GM19035 (cell line): ENCODE data around the gene DDX46.
"Not testable (repeated sequence)": the region's sequence is repeated elsewhere in the genome, so short reads cannot be mapped to it uniquely, and the experiment has no call there.

Experiments
- ATAC-seq: cut with Tn5 transposase; IDR thresholded peaks from one replicate; pipeline ENCODE4 v1.9.1; 2021; ENCODE audit not compliant: unreplicated experiment

DDX46 gene

GRCh38 chr5:134840811-134841210, 82.2 kb downstream of the DDX46 start:
- no peak for ATAC-seq

DNA sequence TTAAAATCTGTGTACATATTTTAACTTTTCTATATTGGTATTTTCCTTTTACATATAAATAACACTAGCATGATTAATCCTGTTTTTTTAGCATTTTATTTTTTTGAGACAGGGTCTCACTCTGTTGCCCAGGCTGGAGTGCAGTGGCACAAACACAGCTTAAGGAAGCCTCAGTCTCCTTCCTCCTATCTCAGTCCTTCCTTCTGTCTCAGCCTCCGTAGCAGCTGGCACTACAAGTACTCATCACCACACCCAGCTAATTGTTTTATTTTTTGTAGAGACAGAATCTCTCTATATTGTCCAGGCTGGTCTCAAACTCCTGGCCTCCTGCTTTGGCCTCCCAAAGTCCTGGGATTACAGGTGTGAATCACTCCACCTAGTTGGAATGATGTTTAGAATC, 85.7 kb downstream of the DDX46 start:
- ATAC-seq, result no peak

- ATAC-seq, result no peak
Observed at GRCh38 chr5:134845335-134845851, 86.8 kb downstream of the DDX46 start.

GRCh38 chr5:134845852-134846640, 87.5 kb downstream of the DDX46 start, which contains the start of gene C5orf24:
TSS of gene C5orf24 (plus strand) at chr5:134845968. CDS start at chr5:134854901, 8,933 bp downstream.
- ATAC-seq, result peak; percentile 96

- ATAC-seq, result no peak
Observed at GRCh38 chr5:134846641-134846960, 88.0 kb downstream of the DDX46 start.

GRCh38 chr5:134849434-134849933, 90.9 kb downstream of the DDX46 start:
- not testable (repeated sequence) for ATAC-seq

- no peak for ATAC-seq
Observed at GRCh38 chr5:134851307-134851923, 92.8 kb downstream of the DDX46 start.

DNA sequence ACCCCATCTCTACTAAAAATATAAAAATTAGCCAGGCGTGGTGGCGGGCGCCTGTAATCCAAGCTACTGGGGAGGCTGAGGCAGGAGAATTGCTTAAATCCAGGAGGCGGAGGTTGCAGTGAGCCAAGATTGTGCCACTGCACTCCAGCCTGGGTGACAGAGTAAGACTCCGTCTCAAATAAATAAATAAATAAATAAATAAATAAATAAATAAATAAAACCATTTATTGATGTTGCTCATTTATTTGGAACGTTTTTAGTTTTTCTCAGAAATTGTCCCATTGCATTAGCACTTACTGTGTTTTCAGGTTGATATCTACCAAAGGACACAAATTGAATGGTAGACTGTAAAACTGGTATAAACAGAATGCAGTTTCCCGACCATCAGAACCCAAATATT, 97.9 kb downstream of the DDX46 start:
- ATAC-seq, result not testable (repeated sequence)

DNA sequence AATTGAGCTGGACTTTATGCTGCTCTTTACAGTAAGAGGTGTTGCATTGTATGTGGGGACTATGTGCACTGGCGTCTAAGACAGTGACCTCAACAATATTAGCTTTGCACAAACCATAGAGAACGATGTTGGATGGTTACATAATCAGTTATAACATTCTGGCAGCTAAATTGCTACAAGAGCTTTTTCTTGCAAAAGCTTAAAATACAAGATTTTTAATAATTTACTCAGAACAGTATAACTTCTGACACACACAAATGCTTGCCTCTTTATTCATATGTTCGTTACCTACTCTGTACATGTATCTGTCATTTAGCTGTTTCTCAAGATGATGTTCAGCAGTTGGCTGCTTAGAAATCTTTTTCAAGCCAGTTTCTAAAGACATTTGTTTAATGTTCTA, 98.8 kb downstream of the DDX46 start:
- ATAC-seq, result no peak

GRCh38 chr5:134864707-134865106, 106.1 kb downstream of the DDX46 start:
- no peak for ATAC-seq

DNA sequence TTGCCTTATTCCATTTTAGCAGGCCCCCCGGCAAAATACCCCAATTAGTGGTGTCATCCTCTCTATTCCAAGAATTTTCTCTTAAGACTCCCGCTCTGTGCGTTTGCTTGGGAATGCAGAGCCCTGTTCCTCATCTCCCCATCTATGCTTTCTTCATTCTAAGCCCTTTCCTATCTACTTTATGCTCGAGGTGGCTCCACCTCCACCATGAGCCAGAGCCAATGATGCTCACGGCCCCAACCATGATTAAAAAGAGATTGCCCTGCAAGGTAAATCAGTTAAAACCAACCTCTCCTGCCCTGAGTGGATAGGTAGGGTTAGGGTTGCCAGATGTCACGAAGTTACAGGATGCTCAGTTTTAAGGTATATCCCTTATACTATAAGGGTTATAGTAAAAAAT, 114.9 kb downstream of the DDX46 start:
- ATAC-seq, result no peak

GRCh38 chr5:134873987-134874830, 115.6 kb downstream of the DDX46 start, which contains the start of gene TXNDC15:
TSS of gene TXNDC15 (plus strand) at chr5:134874371. CDS start at chr5:134874428, 57 bp downstream.
- peak; percentile 80 for ATAC-seq

DNA sequence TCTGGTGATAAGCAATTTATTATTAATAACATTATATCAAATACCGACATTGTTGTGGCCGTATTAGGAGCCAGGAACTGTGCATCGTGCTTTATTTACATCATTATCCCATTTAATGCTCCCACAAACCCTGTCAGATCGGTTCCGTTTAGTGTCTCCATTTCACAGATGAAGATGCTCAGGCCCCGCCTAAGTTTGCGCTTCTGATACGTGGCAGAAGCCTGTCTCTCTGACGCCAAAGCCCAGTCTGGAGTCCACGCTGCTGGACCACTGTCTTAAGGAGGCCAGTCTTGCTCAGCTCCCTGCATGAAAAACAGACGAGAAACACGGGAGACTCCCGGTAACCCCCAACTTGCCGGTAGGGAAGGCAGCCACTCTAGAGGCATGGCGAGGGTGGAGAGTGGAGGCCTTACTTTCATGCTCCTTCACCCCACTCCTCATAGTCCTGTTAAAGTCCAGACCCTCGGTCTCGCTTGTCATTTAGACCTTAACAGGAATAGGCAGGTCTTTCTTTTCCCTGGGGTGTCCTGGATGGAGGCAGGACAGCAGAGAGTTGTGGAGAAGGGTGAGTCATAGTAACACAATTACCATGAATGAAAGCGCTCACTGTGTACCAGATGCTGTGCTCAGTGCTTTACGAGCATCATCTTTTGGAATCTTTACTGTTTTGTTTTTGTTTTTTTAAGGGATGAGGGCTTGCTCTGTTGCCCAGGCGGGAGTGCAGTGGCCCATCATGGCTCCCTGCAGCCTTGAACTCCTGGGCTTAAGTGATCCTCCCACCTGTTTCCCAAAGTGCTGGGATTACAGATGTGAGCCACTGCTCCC, 116.5 kb downstream of the DDX46 start:
- ATAC-seq, result peak; percentile 32

DNA sequence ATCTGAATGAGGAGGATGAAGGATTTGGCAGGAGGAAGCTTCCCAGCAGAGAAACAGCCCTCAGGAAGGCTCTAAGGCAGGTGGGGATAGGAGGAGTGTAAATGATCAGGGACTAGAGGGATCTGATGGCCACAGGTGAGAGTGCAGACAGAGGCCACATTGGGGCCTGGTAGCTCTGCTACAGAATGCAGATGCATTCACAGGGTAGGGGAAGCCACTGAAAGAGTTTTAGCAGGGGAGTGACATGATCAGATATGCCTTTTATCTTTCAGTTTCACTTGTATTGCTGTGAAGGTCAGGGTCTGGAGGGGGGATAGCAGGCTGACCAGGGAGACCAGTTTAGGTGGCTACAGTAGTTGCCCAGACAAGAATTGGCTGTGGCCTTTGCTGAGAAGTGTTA, 118.6 kb downstream of the DDX46 start:
- no peak for ATAC-seq

- ATAC-seq, result no peak
Observed at GRCh38 chr5:134878403-134878802, 119.8 kb downstream of the DDX46 start.

DNA sequence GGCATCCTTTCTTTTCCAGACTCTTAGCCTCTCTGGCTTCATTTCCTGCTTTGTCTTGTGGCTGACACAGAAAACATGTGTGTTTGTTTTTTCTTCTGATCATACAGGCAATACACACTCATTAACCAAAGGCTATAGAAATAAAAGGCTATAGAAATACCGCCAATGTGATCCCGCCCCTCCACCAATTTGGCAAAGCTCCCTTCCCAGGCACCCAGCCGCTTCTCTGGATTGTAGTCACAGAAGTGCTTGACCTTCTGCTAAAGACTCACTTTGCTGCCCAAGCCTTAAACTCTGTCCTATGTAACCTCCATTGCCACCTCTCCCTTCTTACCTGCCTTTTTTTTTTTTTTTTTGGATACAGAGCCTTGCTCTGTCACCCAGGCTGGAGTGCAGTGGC, 120.9 kb downstream of the DDX46 start:
- ATAC-seq, result no peak
